ENCODE results near the gene HFM1.

HFM1 gene

GRCh38 chr1:91245435-91245834 lies 159.2 kb downstream of the HFM1 start:
- H3K27ac ChIP-seq = no peak overlapping the region
- CTCF ChIA-PET = interaction anchor here (0.6 to 1.2 kb wide), 3 partner anchors 8 to 81 kb away, joined by 3 to 4 read pairs (median 3); no protein-coding TSS in a partner anchor
- no peak for TF ChIP-seq CTCF (conservative IDR thresholded peaks at IDR 0.05; ENCODE audit: low read depth)
- DNase-seq (ENCODE audit: low spot score) = no peak
- POLR2A ChIA-PET (ENCODE audit: low non-redundant PET) = no interaction called here

- no peak overlapping the region for H3K27ac ChIP-seq
- no peak for DNase-seq (ENCODE audit: low spot score)
- POLR2A ChIA-PET (ENCODE audit: low non-redundant PET) = no interaction called here
- no peak for TF ChIP-seq CTCF (conservative IDR thresholded peaks at IDR 0.05; ENCODE audit: low read depth)
- CTCF ChIA-PET = interaction anchor here (0.6 to 1.2 kb wide), 2 partner anchors 78 to 80 kb away, joined by 3 to 4 read pairs; no protein-coding TSS in a partner anchor
Observed at GRCh38 chr1:91244737-91245136, 159.9 kb downstream of the HFM1 start.

- ChIA-PET POLR2A (ENCODE audit: low non-redundant PET) (no interaction called here), CTCF (interaction anchor here (0.6 kb wide), 1 partner anchor 70 kb away, joined by 3 read pairs; no protein-coding TSS in a partner anchor)
- no peak overlapping the region for H3K27ac ChIP-seq
- TF ChIP-seq CTCF (conservative IDR thresholded peaks at IDR 0.05; ENCODE audit: low read depth) = no peak
- no peak for DNase-seq (ENCODE audit: low spot score)
Observed at GRCh38 chr1:91243171-91243570, 161.5 kb downstream of the HFM1 start.

- no peak for TF ChIP-seq CTCF (conservative IDR thresholded peaks at IDR 0.05; ENCODE audit: low read depth)
- CTCF ChIA-PET = interaction anchor here (0.6 kb wide), 1 partner anchor 813 kb away, joined by 4 read pairs; no protein-coding TSS in a partner anchor
- POLR2A ChIA-PET (ENCODE audit: low non-redundant PET) = no interaction called here
- H3K27ac ChIP-seq = no peak overlapping the region
- DNase-seq (ENCODE audit: low spot score) = no peak
Observed at GRCh38 chr1:91234181-91234580, 170.5 kb downstream of the HFM1 start.

- peak; percentile 6 for DNase-seq (ENCODE audit: low spot score)
- CTCF ChIA-PET = no interaction called here
- POLR2A ChIA-PET (ENCODE audit: low non-redundant PET) = no interaction called here
- no peak for TF ChIP-seq CTCF (conservative IDR thresholded peaks at IDR 0.05; ENCODE audit: low read depth)
- no peak overlapping the region for H3K27ac ChIP-seq
Observed at GRCh38 chr1:91226741-91227140, 177.9 kb downstream of the HFM1 start.

GRCh38 chr1:91224878-91225277 lies 179.8 kb downstream of the HFM1 start:
- no peak overlapping the region for H3K27ac ChIP-seq
- ChIA-PET CTCF (no interaction called here), POLR2A (ENCODE audit: low non-redundant PET) (no interaction called here)
- no peak for TF ChIP-seq CTCF (conservative IDR thresholded peaks at IDR 0.05; ENCODE audit: low read depth)
- DNase-seq (ENCODE audit: low spot score) = no peak

- no peak for TF ChIP-seq CTCF (conservative IDR thresholded peaks at IDR 0.05; ENCODE audit: low read depth)
- POLR2A ChIA-PET (ENCODE audit: low non-redundant PET) = no interaction called here
- CTCF ChIA-PET = no interaction called here
- no peak overlapping the region for H3K27ac ChIP-seq
- DNase-seq (ENCODE audit: low spot score) = no peak
Observed at GRCh38 chr1:91221017-91221416, 183.6 kb downstream of the HFM1 start.

All from RWPE1 (cell line).